Measurements from ENCODE around the gene UAP1.

DNA sequence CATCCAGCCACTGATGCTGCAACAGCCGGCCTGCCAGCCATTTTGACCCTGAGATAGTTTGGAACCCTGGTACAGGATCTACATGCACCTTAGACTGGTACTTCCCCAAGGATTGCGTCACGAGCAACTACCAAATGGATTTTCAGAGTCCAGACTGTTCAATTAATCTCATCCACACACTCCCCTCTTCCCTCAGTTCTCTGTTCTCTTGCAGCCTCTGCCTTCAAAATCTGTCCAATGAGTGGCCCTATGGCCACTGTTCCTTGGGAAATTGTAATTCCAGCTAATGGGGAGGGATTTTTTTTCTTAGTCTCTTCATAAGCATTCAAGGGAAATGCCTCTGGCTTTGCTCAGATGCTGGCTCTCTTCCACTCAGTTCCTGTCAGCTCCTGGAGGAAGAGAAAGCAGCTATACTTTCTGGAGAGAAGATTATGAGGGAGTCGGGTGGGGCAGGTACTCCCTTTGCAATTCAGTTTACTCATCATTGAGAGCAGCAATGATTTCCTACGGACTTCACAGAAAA lies 19.8 kb upstream of the UAP1 start:
- TF ChIP-seq CREB1 (IDR thresholded peaks at IDR 0.05; ENCODE audit: low read depth) = no peak
- TF ChIP-seq, protein P1, sequence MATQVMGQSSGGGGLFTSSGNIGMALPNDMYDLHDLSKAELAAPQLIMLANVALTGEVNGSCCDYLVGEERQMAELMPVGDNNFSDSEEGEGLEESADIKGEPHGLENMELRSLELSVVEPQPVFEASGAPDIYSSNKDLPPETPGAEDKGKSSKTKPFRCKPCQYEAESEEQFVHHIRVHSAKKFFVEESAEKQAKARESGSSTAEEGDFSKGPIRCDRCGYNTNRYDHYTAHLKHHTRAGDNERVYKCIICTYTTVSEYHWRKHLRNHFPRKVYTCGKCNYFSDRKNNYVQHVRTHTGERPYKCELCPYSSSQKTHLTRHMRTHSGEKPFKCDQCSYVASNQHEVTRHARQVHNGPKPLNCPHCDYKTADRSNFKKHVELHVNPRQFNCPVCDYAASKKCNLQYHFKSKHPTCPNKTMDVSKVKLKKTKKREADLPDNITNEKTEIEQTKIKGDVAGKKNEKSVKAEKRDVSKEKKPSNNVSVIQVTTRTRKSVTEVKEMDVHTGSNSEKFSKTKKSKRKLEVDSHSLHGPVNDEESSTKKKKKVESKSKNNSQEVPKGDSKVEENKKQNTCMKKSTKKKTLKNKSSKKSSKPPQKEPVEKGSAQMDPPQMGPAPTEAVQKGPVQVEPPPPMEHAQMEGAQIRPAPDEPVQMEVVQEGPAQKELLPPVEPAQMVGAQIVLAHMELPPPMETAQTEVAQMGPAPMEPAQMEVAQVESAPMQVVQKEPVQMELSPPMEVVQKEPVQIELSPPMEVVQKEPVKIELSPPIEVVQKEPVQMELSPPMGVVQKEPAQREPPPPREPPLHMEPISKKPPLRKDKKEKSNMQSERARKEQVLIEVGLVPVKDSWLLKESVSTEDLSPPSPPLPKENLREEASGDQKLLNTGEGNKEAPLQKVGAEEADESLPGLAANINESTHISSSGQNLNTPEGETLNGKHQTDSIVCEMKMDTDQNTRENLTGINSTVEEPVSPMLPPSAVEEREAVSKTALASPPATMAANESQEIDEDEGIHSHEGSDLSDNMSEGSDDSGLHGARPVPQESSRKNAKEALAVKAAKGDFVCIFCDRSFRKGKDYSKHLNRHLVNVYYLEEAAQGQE (IDR thresholded peaks at IDR 0.05; ENCODE audit: low read depth) = no peak
- no peak for TF ChIP-seq ZBTB7A (IDR thresholded peaks at IDR 0.05; ENCODE audit: low read depth)
- no peak for TF ChIP-seq EP300 (IDR thresholded peaks at IDR 0.05; ENCODE audit: borderline replicate concordance)
- TF ChIP-seq NFIC (IDR thresholded peaks at IDR 0.05) = no peak
- TF ChIP-seq RAD21 (IDR thresholded peaks at IDR 0.05; ENCODE audit: low read depth) = no peak
- TF ChIP-seq TAF1 (IDR thresholded peaks at IDR 0.05; ENCODE audit: low read depth) = no peak
- no peak for TF ChIP-seq CEBPB (IDR thresholded peaks at IDR 0.05)
- TF ChIP-seq, protein P2, sequence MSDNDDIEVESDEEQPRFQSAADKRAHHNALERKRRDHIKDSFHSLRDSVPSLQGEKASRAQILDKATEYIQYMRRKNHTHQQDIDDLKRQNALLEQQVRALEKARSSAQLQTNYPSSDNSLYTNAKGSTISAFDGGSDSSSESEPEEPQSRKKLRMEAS (IDR thresholded peaks at IDR 0.05) = no peak

Data from Ishikawa (cell line).